Inferior parietal cortex (tissue), 1 donor: Measurements from ENCODE around the gene FADD.
"Not testable (repeated sequence)": the region's sequence is repeated elsewhere in the genome, so short reads cannot be mapped to it uniquely, and the experiment has no call there.

Experiments
- DNase-seq: peaks from one replicate; pipeline ENCODE4 v3.0.0-alpha.2; 2016; ENCODE audit errors: extremely low spot score

FADD gene

DNA sequence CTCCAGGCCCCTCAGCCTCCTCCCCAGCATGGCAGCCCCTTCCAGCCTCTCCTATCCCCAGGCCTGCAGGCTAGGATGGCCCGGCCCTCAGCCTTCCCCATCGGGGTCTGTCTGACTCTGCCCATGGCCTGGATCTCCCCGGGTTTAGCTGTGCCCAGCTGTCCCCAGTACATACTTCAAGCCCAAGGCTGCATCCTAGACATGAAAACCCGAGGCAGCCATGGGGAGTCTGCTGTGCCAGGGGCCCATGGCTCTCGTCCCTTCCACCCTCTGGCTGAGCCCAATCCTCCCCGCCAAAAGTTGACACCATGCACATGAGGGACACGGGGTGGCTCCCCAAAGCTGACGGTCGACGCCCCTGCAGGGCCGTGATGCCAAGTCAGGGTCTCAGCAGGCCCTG lies 22.2 kb upstream of the FADD start:
- DNase-seq, result no peak

DNA sequence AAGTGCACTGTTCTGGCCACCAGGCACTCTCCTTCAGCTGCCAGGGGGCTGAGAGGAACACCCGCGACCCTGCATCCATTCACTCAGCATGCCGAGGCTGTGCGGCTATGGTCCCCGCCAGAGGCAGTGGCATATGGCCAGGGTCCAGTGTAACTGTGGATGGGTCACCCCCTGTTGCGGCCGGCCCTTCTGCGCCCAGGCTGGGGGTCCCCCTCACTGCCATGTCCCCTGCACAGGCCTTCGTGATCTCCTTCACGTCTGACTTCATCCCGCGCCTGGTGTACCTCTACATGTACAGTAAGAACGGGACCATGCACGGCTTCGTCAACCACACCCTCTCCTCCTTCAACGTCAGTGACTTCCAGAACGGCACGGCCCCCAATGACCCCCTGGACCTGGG lies 20.8 kb upstream of the FADD start:
- DNase-seq, result no peak

DNA sequence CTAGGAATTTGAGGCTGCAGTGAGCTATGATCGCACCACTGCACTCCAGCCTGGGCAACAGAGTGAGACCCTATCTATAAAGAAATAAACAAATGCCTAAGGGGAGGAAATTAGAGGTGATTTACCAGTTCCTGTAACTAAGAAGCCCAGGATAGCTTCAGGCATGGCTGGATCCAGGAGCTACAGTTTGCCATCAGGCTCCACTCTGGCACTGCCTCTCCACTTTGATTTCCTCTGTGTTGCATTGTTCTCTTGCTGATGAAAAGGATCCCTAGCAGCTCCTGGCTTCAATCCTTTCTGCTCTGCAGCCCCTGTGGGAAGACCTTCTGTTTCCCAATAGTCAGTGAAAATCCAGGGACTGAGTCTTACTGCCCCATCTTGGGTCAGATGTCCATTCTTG lies 20.1 kb upstream of the FADD start:
- DNase-seq, result no peak

DNA sequence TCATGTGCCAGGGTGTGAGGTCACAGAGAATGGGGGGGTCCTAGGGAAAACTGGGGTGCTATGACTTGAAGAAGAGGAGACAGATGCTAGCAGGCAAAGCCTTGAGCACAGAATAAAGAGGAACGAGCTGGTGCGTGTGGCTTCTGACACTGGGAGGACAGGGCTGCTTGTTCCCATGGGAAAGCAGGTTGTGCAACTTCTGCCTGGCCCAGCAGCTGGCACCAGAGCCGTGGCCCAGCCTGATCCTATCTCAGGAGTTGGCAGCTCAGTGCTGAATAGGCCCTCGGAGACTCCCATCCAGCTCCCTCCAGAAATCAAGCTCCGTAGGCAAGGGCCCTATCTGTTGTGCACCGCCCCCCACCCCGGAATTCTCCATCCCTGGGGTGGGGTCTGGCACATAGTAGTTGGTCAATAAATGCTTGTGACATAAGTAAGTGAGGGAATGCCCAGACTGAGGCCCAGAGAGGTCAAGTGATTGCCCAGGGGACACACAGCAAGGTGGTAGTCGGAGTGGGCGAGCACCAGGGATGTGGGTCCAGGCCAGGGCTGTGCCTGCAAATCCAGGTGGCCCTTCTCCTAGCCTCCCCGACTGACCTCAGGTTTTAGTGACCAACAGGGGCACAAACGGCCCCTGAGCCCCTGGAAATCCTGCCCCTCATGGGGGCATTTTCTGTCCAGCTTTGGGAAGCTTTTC lies 19.5 kb upstream of the FADD start:
- DNase-seq, result no peak

DNA sequence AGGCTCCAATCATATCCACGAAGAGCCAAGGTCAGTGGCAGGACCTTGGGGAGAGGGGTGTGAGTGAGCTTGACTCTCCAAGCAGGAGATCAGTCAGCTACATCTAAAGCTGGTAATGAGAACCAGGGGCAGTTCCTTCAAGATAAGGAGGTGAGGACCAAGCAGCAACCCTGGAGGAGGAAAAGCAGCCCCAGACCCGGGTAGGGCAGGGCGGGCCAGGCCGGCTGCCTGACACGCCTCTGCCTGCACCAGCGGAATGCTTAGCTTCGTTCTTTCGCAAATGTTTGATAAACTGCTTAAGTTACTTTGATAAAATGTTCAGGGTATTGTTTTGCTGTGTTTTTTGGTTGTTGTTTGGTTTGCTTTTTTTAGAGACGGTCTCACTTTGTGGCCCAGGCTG lies 18.7 kb upstream of the FADD start:
- DNase-seq, result no peak

DNA sequence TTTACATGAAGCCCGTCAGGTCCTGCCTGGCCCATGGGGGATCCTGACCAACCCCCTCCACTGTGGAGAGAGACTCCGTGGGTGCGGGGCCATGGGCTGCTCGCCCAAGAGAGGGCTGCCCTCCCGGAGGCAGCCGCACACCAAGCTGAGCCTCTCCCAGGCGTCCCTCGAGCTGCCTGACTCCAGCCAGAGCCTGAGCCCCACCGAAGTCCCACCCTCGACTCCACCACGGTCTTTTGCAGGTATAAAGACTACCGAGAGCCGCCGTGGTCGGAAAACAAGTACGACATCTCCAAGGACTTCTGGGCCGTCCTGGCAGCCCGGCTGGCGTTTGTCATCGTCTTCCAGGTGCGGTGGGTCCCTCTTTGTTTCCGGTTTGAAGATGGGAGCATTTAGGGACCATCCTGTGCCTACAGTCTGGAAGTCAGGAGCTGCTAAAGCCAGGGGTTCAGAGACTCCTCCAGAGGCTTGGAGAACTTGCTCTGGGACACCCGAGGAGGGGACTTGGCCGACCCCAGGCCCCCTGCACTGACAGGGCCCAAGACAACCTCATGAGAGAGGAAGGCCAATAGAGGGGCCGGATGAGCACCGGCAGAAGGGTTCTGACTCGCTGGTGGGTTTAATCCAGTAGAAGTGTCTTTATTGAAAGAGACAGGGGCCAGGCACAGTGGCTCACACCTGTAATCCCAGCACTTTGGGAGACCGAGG lies 17.6 kb upstream of the FADD start:
- DNase-seq, result no peak

DNA sequence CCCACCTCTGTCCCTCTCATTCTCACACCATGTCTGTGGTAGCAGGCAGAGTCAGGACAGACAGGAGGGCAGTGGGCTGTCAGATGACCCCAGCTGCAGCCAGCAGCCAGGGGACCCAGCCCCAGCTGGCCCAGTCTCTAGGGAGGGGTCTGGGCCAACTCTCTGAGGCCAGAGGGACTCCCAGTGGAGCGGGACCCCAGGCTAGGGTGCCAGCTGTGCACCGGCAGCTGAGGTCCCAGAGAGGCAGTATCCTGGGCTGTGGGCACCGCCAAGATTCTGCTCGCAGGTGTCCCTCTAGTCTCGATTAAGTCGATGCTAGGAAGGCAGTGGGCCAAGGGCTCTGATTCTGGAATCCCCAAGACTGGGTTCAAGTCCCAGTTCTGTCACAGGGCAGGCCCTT lies 16.7 kb upstream of the FADD start:
- no peak for DNase-seq

DNA sequence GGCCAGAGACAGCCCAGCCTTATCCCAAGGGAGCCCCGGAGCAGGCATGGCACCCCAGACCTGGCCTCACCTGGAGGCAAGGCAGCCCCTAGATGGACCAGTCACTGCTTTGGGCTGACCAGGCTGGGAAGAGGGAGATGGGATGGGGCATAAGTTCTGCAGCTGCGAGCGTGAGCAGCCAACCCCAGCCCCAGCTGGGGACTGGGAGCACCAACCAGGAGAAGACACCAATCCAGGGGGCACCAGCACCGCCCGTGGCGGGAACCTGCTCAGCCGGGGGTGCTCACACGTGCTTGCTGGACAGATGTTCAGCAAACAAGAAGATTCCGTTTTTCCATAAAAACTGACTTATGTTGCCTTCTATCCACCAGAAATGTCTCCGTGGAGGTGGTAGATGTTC lies 16.2 kb upstream of the FADD start:
- DNase-seq, result no peak

DNA sequence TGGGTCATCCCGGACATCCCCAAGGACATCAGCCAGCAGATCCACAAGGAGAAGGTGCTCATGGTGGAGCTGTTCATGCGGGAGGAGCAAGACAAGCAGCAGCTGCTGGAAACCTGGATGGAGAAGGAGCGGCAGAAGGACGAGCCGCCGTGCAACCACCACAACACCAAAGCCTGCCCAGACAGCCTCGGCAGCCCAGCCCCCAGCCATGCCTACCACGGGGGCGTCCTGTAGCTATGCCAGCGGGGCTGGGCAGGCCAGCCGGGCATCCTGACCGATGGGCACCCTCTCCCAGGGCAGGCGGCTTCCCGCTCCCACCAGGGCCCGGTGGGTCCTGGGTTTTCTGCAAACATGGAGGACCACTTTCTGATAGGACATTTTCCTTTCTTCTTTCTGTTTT lies 15.3 kb upstream of the FADD start:
- DNase-seq, result no peak

DNA sequence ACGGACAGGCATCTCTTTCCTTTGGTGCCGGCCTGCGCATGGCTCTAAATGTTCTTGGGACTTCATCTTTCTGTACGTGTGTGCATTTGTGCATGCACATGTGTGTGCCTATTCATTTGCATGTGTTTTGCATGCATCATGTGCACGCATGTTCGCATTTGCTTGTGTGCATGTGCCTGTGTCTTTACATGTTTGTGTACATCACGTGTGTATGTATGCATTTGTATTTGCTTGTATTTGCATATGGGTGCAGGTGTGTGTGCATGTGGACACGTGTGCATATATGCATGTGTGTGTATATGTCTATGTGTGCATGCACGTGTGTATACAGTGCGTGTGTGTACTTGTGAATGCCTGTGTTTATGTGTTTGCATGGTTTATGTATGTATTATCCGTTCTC lies 13.5 kb upstream of the FADD start:
- DNase-seq, result no peak

DNA sequence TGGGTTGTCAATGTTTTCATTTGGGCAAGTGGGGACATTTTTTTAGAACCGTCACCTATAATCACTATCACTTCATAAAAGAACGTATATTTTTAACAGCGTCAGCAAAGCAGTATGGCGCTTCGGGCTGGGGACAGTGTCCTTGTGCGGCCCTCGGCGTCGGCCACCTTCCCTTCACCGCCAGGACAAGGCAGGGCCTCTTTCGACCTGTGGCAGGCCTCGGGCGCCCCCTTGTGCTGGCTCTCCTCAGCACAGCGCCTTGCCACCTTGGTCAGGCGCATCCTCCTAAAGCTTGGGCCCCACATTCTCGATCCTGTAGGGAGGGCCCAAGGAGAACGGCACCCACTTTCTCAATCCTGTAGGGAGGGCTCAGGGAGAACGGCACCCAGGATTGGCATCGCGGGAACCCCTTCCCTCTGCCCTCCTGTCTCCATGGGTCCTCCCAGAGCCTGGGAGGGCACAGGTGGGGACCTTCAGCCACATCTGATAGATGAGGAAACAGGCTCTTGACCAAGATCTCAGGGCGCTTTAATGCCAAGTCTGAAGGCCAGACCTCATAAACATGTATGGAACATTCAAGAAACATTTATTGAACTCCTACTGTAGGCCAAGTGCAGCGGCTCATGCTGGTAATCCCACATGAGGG lies 11.5 kb upstream of the FADD start:
- DNase-seq, result peak; percentile 31

DNA sequence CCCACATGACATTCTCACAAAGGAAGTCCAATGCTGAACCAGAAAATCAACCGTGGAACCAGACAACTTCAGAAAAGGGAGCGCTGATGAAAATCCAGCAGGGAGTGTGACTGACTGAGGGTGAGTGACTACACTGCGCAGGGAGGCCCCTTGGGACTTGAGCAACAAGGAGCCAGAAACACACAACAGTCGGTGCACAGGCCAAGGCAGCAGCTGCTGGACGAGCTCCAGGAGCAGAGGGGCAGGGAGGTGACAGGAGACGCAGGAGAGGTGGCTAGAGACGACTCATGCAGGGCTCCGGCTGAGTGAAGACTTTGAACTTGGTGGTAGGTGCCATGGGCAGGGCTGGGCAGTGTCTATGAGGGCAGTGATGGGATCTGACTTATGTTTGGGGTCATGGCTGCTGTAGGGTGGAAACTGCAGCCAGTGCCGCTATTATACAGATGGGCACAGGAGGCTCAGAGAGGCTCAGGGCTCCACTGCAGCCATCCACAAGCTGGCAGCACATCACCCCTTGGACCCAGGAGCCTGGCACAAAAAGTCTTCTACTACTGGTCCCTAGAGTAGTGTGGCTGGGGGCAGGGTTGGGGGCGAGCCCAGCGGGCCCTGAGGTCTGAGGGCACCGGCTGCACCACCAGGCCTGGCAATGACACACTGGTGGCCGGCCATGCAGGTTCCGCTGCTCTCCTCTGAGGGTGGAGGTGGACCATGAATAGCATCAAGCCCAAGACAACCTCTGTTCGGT lies 10.3 kb upstream of the FADD start:
- no peak for DNase-seq

DNA sequence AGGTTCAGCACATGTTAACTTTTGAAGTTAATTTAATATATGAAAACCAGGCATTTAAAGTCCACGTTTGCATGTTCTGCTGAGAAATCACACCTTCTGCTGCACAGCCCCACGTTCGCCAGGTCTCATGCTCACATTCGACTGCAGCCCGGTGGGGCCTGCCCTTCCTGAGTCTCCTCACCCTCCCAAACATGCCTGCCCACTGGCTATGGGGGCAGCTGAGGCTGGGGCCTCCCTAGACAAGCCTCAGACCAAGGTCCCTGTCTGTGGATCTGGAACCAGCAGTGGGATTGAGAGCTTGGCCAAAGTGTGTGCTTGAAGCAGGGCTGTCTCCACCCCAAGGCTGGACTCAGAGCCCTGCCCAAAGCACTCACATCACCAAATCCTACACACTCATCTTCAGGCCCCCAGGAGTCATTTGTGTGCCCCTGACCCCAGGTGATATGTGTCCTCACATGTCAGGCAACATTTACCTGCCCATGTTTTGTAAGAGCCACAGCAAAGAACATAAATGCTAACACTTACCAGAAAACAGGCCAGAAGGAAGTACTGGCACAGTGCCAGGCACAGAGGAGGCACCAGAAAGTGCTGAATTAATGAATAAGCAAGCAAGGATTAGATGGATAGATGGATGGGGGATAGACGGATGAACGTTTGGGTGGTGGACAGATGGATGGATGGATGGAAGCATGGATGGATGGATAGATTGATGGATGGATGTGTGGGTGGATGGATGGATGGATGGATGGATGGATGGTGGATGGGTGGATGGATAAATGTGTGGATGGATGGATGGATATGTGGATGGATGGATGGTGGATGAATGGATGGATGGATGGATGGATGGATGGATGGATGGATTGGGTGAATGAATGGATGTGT lies 9.4 kb upstream of the FADD start:
- DNase-seq, result no peak

DNA sequence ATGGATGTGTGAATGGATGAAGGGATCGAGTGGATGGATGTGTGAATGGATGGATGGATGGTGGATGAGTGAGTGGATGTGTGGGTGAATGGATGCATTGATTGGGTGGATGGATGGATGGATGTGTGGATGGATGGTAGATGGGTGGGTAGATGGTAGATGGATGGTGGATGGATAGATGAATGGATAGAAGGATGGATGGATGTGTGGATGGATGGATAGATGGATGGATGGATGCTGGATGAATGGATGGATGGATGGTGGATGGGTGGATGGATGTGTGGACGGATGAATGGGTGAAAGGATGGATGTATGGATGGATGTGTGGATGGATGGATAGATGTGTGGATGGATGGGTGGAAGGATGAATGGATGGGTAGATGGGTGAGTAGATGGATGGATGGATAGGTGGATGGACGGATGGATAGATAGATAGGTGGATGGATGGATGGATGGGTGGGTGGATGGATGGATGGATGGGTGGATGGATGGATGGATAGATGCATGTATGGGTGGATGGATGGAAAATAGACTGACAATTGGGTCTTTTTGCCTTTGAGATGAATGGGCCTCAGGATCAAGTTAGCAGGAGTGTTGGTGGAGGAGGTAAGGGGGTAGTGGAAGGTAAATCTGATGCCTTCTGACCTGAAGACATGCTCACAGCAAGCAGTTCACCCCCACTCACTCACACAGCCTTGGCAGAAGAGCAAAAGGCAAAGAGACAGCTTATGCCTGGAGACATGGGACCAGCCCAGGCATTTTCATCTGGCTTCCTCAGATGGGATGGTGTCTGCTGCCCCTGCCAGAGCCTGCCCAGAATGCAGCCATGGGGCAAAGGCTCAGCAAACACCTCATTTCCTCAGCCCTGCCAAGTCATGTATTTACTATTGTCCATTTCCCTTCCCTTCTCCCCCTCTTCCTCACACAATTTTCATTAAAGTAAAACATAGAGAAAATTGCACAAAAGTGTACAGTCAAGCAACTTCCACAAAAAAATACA lies 8.0 kb upstream of the FADD start:
- no peak for DNase-seq

DNA sequence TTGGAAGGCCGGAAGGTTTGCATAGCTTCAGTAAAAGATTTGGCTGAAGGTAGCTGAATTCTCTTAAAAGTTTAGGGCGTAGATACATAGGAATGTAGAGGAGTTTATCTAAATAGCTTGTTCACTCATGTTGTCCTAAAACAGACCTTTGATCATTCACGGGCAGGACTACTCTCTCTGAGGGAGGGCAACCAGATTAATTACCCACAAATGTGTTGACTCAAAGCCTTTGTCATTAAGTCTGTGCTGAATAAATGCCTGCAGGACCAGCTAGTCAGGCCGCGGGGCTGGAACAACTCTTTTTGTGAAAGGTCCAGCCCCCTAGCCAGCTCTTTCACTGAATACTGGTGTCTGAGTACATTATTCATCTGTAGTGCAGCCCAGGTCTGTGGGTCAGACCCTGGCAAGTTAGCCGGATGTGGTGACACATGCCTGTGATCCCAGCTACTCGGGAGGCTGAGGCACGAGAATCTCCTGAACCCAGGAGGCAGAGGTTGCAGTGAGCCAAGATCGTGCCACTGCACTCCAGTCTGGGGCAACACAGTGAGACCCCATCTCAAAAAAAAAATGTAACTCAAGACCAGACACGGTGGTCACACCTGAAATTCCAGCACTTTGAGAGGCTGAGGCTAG lies 2.8 kb upstream of the FADD start:
- no peak for DNase-seq

DNA sequence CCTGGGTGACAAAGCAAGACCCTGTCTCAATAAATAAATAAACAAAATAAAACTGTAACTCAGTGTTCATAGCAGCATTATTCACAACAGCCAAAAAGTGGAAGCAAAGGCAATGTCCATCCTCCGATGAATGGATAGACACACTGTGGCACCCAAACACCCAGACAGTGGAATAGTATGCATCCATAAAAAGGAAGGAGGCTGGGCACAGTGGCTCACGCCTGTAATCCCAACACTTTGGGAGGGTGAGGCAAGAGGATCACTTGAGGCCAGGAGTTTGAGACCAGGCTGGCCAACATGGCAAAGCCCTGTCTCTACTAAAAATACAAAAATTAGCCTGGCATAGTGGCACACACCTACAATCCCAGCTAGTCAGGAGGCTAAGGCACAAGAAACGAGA lies 2.0 kb upstream of the FADD start:
- not testable (repeated sequence) for DNase-seq

DNA sequence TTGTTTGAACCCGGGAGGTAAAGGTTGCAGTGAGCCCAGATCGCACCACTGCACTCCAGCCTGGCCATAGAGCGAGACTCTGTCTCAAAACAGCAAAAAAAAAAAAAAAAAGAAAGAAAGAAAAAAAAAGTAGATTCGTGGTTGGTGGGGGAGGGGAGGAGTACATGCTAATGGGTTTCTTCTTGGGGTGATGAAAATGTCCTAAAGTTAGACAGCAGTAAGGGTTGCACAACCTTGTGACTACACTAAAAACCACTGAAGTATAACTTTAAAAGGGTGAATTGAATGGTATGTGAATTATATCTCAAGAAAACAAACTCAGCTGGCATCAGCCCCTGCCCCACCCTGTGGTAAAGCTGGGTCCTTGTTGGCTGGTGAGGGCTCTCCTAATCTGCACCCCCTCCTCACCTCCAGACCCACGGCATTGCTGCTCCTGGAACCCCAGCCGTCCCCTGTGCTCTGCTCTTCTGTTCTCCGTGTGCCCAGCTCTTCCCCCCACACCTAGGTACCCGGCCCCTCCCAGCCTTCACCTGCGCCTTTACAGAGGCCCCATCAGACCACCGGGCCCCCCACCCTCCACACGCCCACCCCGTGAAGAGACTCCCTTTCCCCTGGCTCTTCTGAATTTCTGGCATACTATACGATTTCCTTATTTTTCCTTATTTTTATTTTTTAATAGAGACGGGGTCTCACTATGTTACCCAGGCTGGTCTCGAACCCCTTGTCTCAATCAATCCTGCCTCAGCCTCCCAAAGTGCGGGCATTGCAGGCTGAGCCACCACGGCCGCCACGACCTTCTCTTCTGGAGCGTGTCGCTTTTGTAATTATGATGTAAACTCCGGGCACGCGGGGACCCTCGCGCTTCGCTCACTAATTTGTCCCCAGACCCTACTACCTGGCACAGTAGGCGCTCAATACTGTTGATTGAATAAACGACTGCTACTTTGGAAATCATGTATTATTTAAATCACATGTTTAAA lies 924 bp upstream of the FADD start:
- no peak for DNase-seq

DNA sequence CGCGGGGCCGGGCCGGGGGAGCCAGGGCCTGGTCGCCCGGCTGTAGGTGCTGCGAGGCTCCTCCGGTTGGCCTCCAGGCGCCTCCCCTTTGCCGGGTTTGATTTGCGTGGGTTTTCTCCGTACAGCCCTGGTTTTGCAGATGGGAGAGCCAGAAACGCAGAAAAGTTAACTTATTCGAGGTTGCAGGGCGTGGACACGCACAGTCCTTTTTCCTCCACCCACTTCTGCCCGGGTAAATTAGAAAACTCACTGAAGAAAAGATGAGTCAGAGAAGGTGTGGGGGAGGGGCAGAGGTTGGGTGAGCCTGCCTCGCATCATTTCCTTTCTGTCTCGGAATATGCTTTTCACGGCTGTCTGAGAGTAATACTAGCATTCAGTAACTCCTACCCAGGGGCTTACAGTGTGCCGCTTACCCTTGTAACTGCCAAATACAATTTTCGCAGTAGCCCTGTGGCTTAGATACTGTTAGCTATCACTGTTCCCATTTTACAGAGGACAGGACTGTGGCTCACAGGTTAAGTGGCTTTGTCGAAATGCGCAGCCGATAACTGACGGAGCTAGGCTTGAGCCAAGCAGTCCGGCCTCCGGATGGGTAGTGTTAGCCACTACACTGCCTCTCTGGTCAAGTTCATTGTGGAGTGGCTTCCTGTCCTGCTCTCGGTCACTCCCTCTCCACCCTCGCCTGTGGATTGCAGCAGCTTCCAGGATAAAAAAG lies 812 bp downstream of the FADD start:
- peak; percentile 47 for DNase-seq
